Measurements from ENCODE around the gene RPL15. TPM values are rescaled to one million over a fixed set of nuclear protein-coding genes. Genes with fewer than 3 reads are reported as not detected.

The RPL15 gene
- total and polyA plus RNA-seq, 2 of the 8 experiments (the other 6 are each of a cell fraction or from before 2014, with no cell fraction given) = 2,819 to 6,473 TPM

GRCh38 chr3:23874359-23875112, 42.4 kb upstream of the RPL15 start:
- Histone ChIP-seq H3K56ac (replicated peaks; ENCODE audit: insufficient read length, low read depth, low read length) (no peak overlapping the region), H3K4ac (replicated peaks; ENCODE audit: insufficient read length, low read depth, low read length) (no peak overlapping the region), H2BK5ac (ENCODE audit: low read depth, low read length) (no peak overlapping the region), H4K91ac (replicated peaks; ENCODE audit: insufficient read length, low read length) (no peak overlapping the region), H3K23ac (ENCODE audit: insufficient read length) (no peak overlapping the region), H2BK20ac (ENCODE audit: low read length) (no peak overlapping the region), H3K4me3 (ENCODE audit: extremely low read depth in 1 of 4, insufficient read depth in 2 of 4, low read depth in 3 of 4, low read length in 4 of 4) (no peak overlapping the region), H3K4me2 (ENCODE audit: insufficient read depth in 1 of 2, low read depth in 2 of 2, low read length in 2 of 2) (no peak overlapping the region), H2AFZ (ENCODE audit: low read length) (no peak overlapping the region), H3K14ac (ENCODE audit: insufficient read length) (no peak overlapping the region), H3K36me3 (ENCODE audit: control insufficient read depth in 2 of 4, insufficient read depth in 4 of 4, low read length in 3 of 4) (peaks cover 0 to 21% (median 8%) of the 10 kb centered on the region in 4 experiments; a peak in 5 of 8 replicates), H3K4me1 (replicated peaks in 1 of 4; ENCODE audit: control insufficient read depth in 3 of 4, insufficient read depth in 4 of 4, low read length in 3 of 4) (no peaks in the 10 kb centered on the region; a peak in 2 of 7 replicates), H4K8ac (ENCODE audit: extremely low read depth, insufficient read depth, low read length) (no peak overlapping the region), H2BK12ac (ENCODE audit: low read depth, low read length) (no peak overlapping the region), H3K9me3 (ENCODE audit: insufficient read depth in 2 of 2, low read depth in 1 of 2, low read length in 1 of 2) (peaks cover 9 to 11% of the 10 kb centered on the region in 2 experiments; a peak in 3 of 4 replicates), H3K79me1 (ENCODE audit: low read depth, low read length) (no peaks in the 10 kb centered on the region; the same call in 1 of the 2 replicates), H4K5ac (ENCODE audit: insufficient read length, low read depth, low read length) (no peak overlapping the region), H3K27me3 (replicated peaks in 1 of 4; ENCODE audit: control insufficient read depth in 3 of 4, extremely low read depth in 1 of 4, insufficient read depth in 3 of 4, low read length in 3 of 4) (peaks cover 0 to 1% (median 0%) of the 10 kb centered on the region in 4 experiments; a peak in 1 of 7 replicates), H3K79me2 (ENCODE audit: control insufficient read depth in 1 of 2, insufficient read depth in 2 of 2, low read length in 2 of 2) (peaks cover 3 to 67% of the 10 kb centered on the region in 2 experiments), H2BK120ac (replicated peaks; ENCODE audit: low read depth, low read length) (no peak overlapping the region), H2AK5ac (ENCODE audit: low read depth, low read length) (no peak overlapping the region), H3K18ac (ENCODE audit: extremely low read depth, low read length) (no peak overlapping the region), H3K27ac (ENCODE audit: low read depth, low read length) (no peak overlapping the region), H3K9ac (replicated peaks in 1 of 4; ENCODE audit: extremely low read depth in 1 of 4, low read depth in 3 of 4, low read length in 3 of 4) (no peak overlapping the region), H3K23me2 (ENCODE audit: low read depth, low read length) (no peaks in the 10 kb centered on the region), H4K20me1 (replicated peaks in 1 of 2; ENCODE audit: control insufficient read depth in 1 of 2, insufficient read depth in 2 of 2, low read length in 2 of 2) (peaks cover 0 to 9% of the 10 kb centered on the region in 2 experiments), H2BK15ac (ENCODE audit: low read length) (no peak overlapping the region)
- ChIA-PET CTCF (ENCODE audit: partially characterized antibody) (interaction anchor here (0.7 to 3.2 kb wide), 7 partner anchors 8 to 103 kb away, joined by 3 to 15 read pairs (median 4); no protein-coding TSS in a partner anchor), POLR2A (ENCODE audit: partially characterized antibody) (interaction anchor here (0.9 to 3.3 kb wide), 3 partner anchors 10 to 42 kb away, joined by 3 to 14 read pairs (median 3); partner anchors contain the start of genes NKIRAS1 and RPL15)
- DNase-seq (ENCODE audit: low read depth in 1 of 2, low spot score in 2 of 2) (no peak), FAIRE-seq (no peak)
- 75% methylated on average over 6 of the region's 6 CpGs; no CpG with 5 or more reads in 1 of the 2 experiments for WGBS, 2 experiments (ENCODE audit: extremely low coverage in 1 of 2, insufficient coverage in 1 of 2, insufficient read length in 1 of 2, insufficient replicate concordance in 2 of 2, low coverage in 1 of 2, low lambda C conversion rate in 2 of 2, missing lambda C conversion rate in 1 of 2)
- TF ChIP-seq CTCF (IDR thresholded peaks at IDR 0.05; ENCODE audit: control extremely low read depth in 1 of 3, insufficient read depth in 1 of 3, low read depth in 1 of 3, low read length in 3 of 3) (no peak), JUN (IDR thresholded peaks at IDR 0.05; ENCODE audit: low read depth, low read length) (no peak), SIN3A (conservative IDR thresholded peaks at IDR 0.05 in 1 of 2, IDR thresholded peaks at IDR 0.05 in 1 of 2; ENCODE audit: low read depth in 1 of 2, low read length in 2 of 2) (no peak), BCL11A (IDR thresholded peaks at IDR 0.05; ENCODE audit: low read depth in 2 of 2, low read length in 2 of 2) (no peak), TCF12 (IDR thresholded peaks at IDR 0.05; ENCODE audit: low read depth, low read length) (no peak), TAF7 (optimal IDR thresholded peaks at IDR 0.05; ENCODE audit: borderline replicate concordance, low read depth, low read length) (no peak), RFX5 (IDR thresholded peaks at IDR 0.05; ENCODE audit: borderline replicate concordance, low read depth, low read length) (no peak)
- TF ChIP-seq, protein P1, sequence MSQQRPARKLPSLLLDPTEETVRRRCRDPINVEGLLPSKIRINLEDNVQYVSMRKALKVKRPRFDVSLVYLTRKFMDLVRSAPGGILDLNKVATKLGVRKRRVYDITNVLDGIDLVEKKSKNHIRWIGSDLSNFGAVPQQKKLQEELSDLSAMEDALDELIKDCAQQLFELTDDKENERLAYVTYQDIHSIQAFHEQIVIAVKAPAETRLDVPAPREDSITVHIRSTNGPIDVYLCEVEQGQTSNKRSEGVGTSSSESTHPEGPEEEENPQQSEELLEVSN (IDR thresholded peaks at IDR 0.05) = no peak

Data from H1 (cell line).